GM12874 (cell line): Measurements from ENCODE around the gene MFSD11.

Experiments used
- TF ChIP-seq, protein P1 (sequence below): IDR thresholded peaks from 2 replicates; pipeline ENCODE4 v1.5.1; 2011; ENCODE audit warnings: low read depth, mild to moderate bottlenecking, control low read depth, low read length, moderate library complexity; ENCODE audit not compliant: insufficient read depth

MFSD11 gene

DNA sequence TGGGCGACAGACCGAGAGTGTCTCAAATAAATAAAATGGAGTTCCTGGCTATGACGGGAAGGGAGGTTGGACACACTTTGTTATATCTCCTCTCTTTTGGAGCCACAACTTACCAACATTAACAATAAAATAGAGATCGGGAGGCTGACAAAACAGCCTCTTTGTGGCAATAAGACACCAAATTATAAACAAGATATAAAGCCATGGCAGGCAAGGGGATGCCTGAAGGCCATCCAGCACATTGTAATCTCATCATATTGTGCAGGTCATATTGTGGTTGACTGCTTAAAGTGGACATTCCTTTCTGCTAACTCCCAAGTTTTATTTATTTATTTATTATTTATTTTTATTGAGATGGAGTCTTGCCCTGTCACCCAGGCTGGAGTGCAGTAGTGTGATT is 70.4 kb downstream of the MFSD11 start:
- TF ChIP-seq, protein P1, sequence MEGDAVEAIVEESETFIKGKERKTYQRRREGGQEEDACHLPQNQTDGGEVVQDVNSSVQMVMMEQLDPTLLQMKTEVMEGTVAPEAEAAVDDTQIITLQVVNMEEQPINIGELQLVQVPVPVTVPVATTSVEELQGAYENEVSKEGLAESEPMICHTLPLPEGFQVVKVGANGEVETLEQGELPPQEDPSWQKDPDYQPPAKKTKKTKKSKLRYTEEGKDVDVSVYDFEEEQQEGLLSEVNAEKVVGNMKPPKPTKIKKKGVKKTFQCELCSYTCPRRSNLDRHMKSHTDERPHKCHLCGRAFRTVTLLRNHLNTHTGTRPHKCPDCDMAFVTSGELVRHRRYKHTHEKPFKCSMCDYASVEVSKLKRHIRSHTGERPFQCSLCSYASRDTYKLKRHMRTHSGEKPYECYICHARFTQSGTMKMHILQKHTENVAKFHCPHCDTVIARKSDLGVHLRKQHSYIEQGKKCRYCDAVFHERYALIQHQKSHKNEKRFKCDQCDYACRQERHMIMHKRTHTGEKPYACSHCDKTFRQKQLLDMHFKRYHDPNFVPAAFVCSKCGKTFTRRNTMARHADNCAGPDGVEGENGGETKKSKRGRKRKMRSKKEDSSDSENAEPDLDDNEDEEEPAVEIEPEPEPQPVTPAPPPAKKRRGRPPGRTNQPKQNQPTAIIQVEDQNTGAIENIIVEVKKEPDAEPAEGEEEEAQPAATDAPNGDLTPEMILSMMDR, result no peak

DNA sequence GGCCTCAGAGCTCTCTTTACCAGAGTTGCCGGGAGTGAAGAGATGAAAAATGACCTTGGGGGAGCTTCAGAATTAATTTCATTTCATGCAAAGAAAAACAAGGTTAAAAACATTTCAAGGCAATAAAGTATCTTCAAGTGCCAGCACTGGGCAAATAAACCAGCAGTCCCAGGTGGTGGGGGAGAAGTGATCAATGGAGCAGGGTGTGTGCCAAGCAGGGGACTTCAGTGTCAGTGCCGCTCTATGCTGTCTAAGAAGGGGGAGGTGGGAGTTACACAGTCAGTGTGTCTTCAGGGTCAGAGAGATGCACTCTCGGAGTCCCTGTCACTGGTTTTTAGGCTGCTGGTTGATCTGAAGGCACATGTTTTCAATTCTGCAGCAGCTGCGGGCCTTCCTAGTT is 73.0 kb downstream of the MFSD11 start:
- TF ChIP-seq, protein P1, result no peak

DNA sequence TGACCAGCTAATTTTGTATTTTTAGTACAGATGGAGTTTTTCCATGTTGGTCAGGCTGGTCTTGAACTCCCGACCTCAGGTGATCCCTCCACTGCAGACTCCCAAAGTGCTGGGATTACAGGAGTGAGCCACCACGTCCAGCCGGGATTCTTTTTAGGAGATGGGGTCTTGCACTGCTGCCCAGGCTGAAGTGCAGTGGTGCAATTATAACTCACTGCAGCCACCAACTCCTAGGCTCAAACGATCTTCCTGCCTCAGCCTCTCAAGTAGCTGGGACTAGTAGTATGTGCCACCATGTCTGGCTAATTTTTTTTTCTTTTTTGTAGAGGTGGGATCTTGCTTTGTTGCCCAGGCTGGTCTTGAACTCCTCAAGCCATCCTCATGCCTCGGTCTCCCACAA is 73.9 kb downstream of the MFSD11 start:
- TF ChIP-seq, protein P1, result no peak

DNA sequence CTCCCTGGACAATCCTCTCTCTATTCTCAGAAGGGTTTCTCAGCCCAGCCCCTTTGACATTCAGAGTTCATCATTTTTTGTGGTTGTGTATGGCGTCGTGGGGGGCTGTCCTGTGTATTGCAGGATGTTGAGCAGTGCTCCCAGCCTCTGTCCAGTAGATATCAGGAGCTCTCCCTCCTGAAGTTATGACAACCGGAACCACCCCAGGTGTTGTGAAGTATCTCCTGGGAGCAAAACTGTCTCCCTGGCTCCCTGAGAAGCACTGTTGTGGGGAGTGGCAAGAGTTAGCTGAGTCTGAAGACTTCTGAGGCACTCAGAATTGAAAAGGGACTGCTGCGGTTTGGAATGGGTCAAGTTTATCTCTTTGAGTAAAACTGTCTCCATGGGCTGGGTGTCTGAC is 74.3 kb downstream of the MFSD11 start:
- TF ChIP-seq, protein P1, result no peak

DNA sequence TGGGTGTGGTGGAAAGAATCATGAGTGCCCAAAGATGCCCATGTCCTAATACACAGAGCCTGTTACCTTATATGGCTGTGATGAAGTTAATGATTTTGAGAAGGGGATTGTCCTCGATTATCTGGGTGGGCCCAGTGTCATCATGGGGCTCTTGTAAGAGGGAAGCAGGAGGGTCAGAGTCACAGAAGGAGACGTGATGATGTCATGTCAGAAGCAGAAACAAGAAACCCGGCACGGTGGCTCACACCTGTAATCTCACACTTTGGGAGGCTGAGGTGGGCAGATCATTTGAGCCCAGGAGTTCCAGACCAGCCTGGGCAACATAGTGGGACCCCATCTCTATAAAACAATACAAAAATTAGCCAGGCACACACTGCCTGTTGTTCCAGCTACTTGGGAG is 75.0 kb downstream of the MFSD11 start:
- TF ChIP-seq, protein P1, result no peak

DNA sequence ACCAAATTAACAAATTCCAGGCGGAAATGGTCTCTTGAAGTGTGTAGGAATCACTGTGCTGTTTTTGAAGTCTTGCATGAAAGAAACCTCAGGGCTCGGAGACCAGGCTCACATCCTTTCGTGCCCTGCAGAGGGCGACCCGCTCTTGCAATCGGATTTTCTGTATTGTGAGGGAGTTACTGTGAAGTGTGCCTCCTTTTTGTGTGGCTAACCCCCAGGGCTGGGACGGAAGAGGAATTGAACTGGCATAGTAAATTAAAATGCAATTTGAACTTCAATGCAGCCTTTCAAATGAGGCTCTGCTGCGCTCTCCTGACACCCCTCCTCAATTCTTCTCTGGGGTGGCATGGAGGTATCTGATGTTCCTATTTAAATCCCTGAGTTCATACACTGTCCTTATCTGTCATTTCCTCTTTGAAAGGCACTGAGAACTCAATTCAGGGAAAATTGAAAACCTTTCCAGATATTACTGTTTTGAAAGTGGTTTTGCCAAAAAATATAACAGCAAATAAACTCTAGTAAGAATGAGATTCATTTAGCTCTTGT is 78.7 kb downstream of the MFSD11 start:
- TF ChIP-seq, protein P1, result peak; percentile 75

DNA sequence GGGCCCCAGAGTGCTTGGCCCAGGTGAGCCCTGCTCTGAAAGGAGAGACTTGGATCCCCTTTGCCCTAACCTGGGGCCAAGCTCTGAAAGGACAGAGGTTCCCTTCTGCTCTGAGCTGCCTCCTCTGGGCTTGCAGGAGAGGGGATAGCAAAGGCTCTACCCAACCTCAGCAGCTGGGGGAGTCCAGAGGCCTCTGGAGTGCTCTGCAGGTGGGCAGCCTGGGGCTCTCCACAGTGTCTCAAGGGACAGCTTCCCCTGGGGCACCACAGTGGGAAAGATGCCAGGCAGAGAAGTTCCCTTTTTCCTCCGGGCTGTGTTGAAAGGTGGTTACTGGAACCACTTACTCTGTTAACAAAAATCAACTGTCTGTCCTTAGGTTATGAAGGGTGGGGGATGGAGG is 82.1 kb downstream of the MFSD11 start:
- TF ChIP-seq, protein P1, result no peak
